BJ (cell line): ENCODE results near the gene REEP1. TPM values are rescaled to one million over a fixed set of nuclear protein-coding genes. Genes with fewer than 3 reads are reported as not detected.

Experiments used
- CTCF ChIA-PET: fragments of 350-600 bp; formaldehyde crosslinking; extraction: SDS; loops from one replicate; lab custom pipeline; 2021; ENCODE audit warnings: antibody characterized with exemption, inconsistent platforms; lab: Yijun Ruan, JAX
- POLR2A ChIA-PET: fragments of 300-600 bp; sonication (Branson Sonifier 250); formaldehyde crosslinking; extraction: SDS; loops from one replicate; lab custom pipeline; 2021; ENCODE audit warnings: antibody characterized with exemption; lab: Charles Lee
- DNase-seq: peaks from one replicate; pipeline ENCODE4 v3.0.0-alpha.2; 2011; ENCODE audit warnings: low read depth
- H3K27me3 ChIP-seq: 2 replicates; pipeline ENCODE4 v1.6.0; 2011; ENCODE audit warnings: low read length; ENCODE audit not compliant: control insufficient read depth, insufficient read depth
- H3K36me3 ChIP-seq: 2 replicates; pipeline ENCODE4 v1.5.1; 2011; ENCODE audit warnings: low read length; ENCODE audit not compliant: control insufficient read depth, insufficient read depth
- H3K4me3 ChIP-seq: 2 replicates; pipeline ENCODE4 v1.5.1; 2011; ENCODE audit warnings: low read depth, mild to moderate bottlenecking, control low read depth, low read length
- CTCF ChIP-seq: IDR thresholded peaks from 2 replicates; pipeline ENCODE4 v1.5.1; 2011; ENCODE audit warnings: low read depth, mild to moderate bottlenecking, control low read depth, inconsistent platforms, low read length, moderate library complexity; ENCODE audit not compliant: insufficient read depth
- polyA plus RNA-seq: library from polyadenylated mRNA; depleted of rRNA; stranded (reverse); fragments of >200 nt; gene quantifications from 2 replicates; pipeline ENCODE4 v1.2.3, GENCODE V29; 2011

REEP1 gene
- polyA plus RNA-seq, 1 experiment, result 0.13 TPM

- ChIA-PET POLR2A (no interaction called here), CTCF (no interaction called here)
- no peak for DNase-seq
- Histone ChIP-seq H3K27me3 (no peaks in the 10 kb centered on the region), H3K36me3 (no peaks in the 10 kb centered on the region), H3K4me3 (no peak overlapping the region)
- TF ChIP-seq CTCF, result no peak
Measured at GRCh38 chr2:86256300-86256699, 81.1 kb downstream of the REEP1 start.

GRCh38 chr2:86254576-86255538 lies 82.6 kb downstream of the REEP1 start:
- no peaks in the 10 kb centered on the region for H3K27me3 ChIP-seq
- H3K36me3 ChIP-seq, result no peaks in the 10 kb centered on the region
- no peak for DNase-seq
- H3K4me3 ChIP-seq, result no peak overlapping the region
- CTCF ChIA-PET, result no interaction called here
- TF ChIP-seq CTCF, result no peak
- POLR2A ChIA-PET, result no interaction called here

- no peak for TF ChIP-seq CTCF
- DNase-seq, result no peak
- Histone ChIP-seq H3K36me3 (no peaks in the 10 kb centered on the region), H3K27me3 (no peaks in the 10 kb centered on the region), H3K4me3 (no peak overlapping the region)
- ChIA-PET CTCF (no interaction called here), POLR2A (no interaction called here)
Measured at GRCh38 chr2:86253424-86253823, 84.0 kb downstream of the REEP1 start.

- CTCF ChIA-PET, result no interaction called here
- DNase-seq, result no peak
- POLR2A ChIA-PET, result no interaction called here
- H3K27me3 ChIP-seq, result no peaks in the 10 kb centered on the region
- H3K36me3 ChIP-seq, result no peaks in the 10 kb centered on the region
- no peak overlapping the region for H3K4me3 ChIP-seq
- TF ChIP-seq CTCF, result no peak
Measured at GRCh38 chr2:86251840-86252266, 85.6 kb downstream of the REEP1 start.

- POLR2A ChIA-PET, result no interaction called here
Measured at GRCh38 chr2:86249579-86250391, 87.6 kb downstream of the REEP1 start.

More at GRCh38 chr2:86249579-86250391, 87.6 kb downstream of the REEP1 start:
- Histone ChIP-seq H3K4me3 (no peak overlapping the region), H3K27me3 (no peaks in the 10 kb centered on the region), H3K36me3 (no peaks in the 10 kb centered on the region)
- CTCF ChIA-PET, result interaction anchor here (0.9 to 2.6 kb wide), 3 partner anchors 22 to 29 kb away, joined by 3 to 7 read pairs (median 3); no protein-coding TSS in a partner anchor
- TF ChIP-seq CTCF, result 0 out of 2 replicates have a peak, but pooled peaks have one; percentile 11
- peak; percentile 52 for DNase-seq
